Measurements from ENCODE around the gene SLC17A2.

The SLC17A2 gene

DNA sequence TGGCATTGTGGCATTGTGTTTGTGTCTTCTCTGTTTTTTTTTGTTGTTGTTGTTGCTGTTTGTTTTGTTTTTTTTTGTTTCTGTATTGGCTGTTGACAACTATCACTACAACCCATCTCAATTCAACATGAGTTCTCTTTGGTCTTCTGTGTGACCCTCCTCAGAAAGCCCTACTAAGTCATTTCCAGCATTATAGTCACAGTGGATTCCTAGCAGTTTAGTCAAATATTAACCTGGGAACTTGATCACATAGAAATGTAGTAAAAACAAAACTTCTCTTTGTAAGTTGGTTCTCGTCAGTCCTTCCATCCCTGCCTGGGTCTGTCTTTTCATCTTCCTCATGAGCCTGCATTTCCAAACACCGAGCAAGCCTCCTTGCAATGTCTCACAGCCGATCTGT lies 16.8 kb downstream of the SLC17A2 start:
- Histone ChIP-seq H3K36me3 (ENCODE audit: control insufficient read depth, insufficient read depth, low read length) (no peaks in the 10 kb centered on the region), H3K4me1 (ENCODE audit: control insufficient read depth, insufficient read depth, low read length) (no peaks in the 10 kb centered on the region), H3K9ac (ENCODE audit: low read depth, low read length) (no peak overlapping the region), H3K27me3 (ENCODE audit: control insufficient read depth, insufficient read depth, low read length) (no peaks in the 10 kb centered on the region), H3K9me3 (ENCODE audit: control insufficient read depth, insufficient read depth, low read length) (no peaks in the 10 kb centered on the region), H3K4me3 (ENCODE audit: low read depth, low read length) (no peak overlapping the region)

DNA sequence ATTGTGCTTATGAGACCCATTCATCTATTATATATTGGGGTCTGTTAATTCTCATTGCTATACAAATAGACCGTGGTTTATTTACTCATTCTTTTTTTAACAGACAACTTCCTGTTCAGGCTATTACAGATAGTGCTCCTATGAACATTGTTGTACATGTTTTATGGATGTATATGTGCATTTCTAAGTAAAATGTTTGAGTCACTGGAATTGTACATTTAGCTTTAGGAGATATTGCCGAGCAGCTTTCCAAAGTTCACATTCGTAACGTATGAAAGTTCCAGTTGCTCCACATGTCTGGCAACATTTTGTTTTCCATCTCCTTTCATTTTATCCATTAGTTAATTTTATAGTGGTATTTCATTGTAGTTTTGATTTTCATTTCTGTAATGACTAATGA lies 19.1 kb downstream of the SLC17A2 start:
- no peaks in the 10 kb centered on the region for H3K4me1 ChIP-seq (ENCODE audit: control insufficient read depth, insufficient read depth, low read length)
- no peak overlapping the region for H3K9ac ChIP-seq (ENCODE audit: low read depth, low read length)
- no peaks in the 10 kb centered on the region for H3K27me3 ChIP-seq (ENCODE audit: control insufficient read depth, insufficient read depth, low read length)
- no peaks in the 10 kb centered on the region for H3K36me3 ChIP-seq (ENCODE audit: control insufficient read depth, insufficient read depth, low read length)
- no peak overlapping the region for H3K4me3 ChIP-seq (ENCODE audit: low read depth, low read length)
- no peaks in the 10 kb centered on the region for H3K9me3 ChIP-seq (ENCODE audit: control insufficient read depth, insufficient read depth, low read length)

DNA sequence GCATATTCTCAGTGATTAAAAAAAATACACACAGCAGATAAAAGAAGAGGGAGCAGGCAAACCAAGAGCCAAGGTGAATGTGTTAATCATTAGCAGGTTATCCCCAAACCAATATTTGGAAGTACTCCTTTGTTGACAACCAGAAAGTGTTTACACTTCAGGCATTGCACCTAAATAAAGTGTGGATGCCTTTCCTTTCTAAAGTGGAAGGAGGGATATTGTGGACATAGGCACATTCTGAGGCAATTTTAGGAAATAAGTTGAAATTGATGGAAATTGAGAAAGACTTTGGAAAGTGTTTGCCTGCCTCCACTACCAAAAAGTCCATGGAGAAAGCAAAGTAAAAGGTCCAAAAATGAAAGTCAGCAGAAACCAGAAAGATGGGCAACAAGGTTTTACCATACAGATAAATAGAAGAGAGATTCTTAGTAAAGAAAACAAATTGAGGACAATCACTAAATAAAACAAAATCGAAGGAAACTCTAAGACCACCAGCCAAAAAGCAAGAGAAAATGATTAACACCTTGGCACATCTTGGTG lies 22.9 kb downstream of the SLC17A2 start:
- H3K27me3 ChIP-seq (ENCODE audit: control insufficient read depth, insufficient read depth, low read length), result no peaks in the 10 kb centered on the region
- no peaks in the 10 kb centered on the region for H3K36me3 ChIP-seq (ENCODE audit: control insufficient read depth, insufficient read depth, low read length)
- H3K4me3 ChIP-seq (ENCODE audit: low read depth, low read length), result no peak overlapping the region
- H3K9me3 ChIP-seq (ENCODE audit: control insufficient read depth, insufficient read depth, low read length), result no peaks in the 10 kb centered on the region
- H3K4me1 ChIP-seq (ENCODE audit: control insufficient read depth, insufficient read depth, low read length), result no peaks in the 10 kb centered on the region
- H3K9ac ChIP-seq (ENCODE audit: low read depth, low read length), result no peak overlapping the region

DNA sequence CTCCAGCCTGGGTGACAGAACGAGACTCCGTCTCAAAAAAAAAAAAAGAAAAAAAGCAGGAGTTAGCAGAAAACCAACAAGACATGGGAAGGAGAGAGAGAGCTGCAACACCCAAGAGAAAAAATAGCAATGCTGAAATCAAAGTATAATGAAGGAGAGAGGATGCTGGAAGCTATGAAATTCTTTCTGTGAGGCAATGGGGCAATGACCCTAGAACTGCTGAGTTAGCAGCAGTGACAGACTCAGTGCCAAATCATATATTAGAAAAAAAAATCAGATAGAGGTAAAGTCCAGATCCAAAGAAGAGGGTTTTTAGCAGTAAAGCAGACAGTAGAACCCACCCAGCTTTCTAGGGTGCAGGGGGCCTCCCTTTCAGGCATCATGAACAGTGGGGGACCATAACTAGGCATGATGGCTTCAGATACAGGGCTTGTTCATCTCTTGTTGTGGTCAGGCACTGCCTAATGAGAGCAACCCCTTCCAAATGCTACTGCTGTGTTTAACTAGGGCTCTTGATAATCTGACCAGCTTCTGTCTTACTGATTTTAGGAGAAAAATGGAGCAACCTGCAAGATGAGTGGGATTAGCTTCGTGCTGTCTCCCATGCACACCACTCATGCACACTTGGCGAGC lies 26.9 kb downstream of the SLC17A2 start:
- Histone ChIP-seq H3K4me3 (ENCODE audit: low read depth, low read length) (no peak overlapping the region), H3K36me3 (ENCODE audit: control insufficient read depth, insufficient read depth, low read length) (no peaks in the 10 kb centered on the region), H3K9ac (ENCODE audit: low read depth, low read length) (no peak overlapping the region), H3K27me3 (ENCODE audit: control insufficient read depth, insufficient read depth, low read length) (no peaks in the 10 kb centered on the region), H3K9me3 (ENCODE audit: control insufficient read depth, insufficient read depth, low read length) (no peaks in the 10 kb centered on the region), H3K4me1 (ENCODE audit: control insufficient read depth, insufficient read depth, low read length) (peaks cover 9% of the 10 kb centered on the region)

DNA sequence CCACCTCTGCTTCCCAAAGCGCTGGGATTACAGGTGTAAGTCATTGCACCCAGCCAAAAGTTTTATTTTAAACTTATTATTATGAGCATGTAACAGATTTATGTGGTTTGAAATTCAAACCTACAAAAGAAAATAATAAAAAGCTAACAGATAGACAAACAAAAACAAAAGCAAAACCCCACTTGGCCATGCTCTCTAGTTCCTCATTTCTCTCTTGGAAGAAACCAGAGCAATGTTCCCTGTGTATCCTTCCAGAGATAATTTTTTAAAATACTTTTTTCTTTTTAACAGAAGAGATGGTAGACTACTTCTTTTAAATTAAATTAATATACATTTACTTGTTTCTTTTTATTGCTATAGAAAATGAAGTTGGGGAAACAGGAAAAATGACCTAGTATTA lies 28.4 kb downstream of the SLC17A2 start:
- Histone ChIP-seq H3K4me3 (ENCODE audit: low read depth, low read length) (no peak overlapping the region), H3K36me3 (ENCODE audit: control insufficient read depth, insufficient read depth, low read length) (no peaks in the 10 kb centered on the region), H3K9me3 (ENCODE audit: control insufficient read depth, insufficient read depth, low read length) (no peaks in the 10 kb centered on the region), H3K9ac (ENCODE audit: low read depth, low read length) (no peak overlapping the region), H3K4me1 (ENCODE audit: control insufficient read depth, insufficient read depth, low read length) (peaks cover 11% of the 10 kb centered on the region), H3K27me3 (ENCODE audit: control insufficient read depth, insufficient read depth, low read length) (no peaks in the 10 kb centered on the region)

DNA sequence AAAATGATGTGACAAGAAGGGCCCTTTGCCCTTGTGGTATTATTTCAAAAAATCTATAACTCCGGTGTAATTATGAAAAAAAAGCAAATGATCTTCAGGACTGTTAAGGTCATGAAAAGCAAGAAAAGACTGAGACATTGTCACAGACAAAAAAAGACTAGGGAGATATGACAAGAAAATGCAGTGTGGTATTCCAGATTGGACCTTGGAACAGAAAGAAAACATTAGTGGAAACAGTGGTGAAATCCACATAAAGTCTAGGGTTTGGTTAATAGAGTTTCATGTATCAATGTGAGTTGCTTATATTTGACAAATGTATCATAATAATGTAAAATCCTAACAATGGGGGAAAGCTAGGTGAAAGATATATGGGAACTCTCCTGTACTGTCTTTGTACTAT lies 29.6 kb downstream of the SLC17A2 start:
- Histone ChIP-seq H3K9me3 (ENCODE audit: control insufficient read depth, insufficient read depth, low read length) (no peaks in the 10 kb centered on the region), H3K36me3 (ENCODE audit: control insufficient read depth, insufficient read depth, low read length) (no peaks in the 10 kb centered on the region), H3K4me1 (ENCODE audit: control insufficient read depth, insufficient read depth, low read length) (peaks cover 11% of the 10 kb centered on the region), H3K9ac (ENCODE audit: low read depth, low read length) (no peak overlapping the region), H3K27me3 (ENCODE audit: control insufficient read depth, insufficient read depth, low read length) (no peaks in the 10 kb centered on the region), H3K4me3 (ENCODE audit: low read depth, low read length) (no peak overlapping the region)

DNA sequence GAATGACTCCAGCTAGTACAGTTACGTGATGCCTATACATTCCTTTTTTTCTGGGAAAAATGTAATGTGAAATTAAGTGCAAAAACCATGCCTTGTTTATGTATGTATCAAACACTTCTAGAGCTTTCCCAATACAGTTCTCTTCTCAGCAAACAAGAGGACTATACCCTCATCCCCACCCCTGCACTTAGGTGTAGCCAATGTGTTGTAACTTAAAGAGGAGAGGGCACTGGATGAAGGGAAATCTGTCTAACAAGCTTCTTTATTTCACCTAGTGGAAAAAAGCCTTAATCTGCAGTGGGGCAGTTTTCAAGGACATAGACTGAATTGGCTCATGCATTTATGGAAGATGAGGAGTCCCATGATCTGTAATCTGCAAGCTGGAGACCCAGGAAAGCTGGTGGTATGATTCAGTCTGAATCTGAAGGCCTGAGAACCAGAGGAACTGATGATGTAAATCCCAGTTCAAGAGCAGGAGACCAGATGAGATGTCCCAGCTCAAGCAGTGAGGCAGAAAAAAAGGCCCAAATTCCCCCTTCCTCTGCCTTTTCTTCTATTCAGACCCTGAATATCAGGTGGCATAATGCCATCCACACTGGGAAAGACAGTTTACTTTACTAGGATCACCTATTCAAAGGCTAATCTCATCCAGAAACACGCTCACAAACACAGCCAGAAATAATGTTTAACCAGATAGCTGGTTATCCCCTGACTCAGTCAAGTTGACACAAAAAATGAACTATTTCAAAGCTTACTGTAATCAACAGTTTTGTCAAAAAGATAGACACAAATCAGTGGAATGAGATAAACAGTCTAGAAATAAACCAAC lies 30.7 kb downstream of the SLC17A2 start:
- no peak overlapping the region for H3K4me3 ChIP-seq (ENCODE audit: low read depth, low read length)
- H3K9me3 ChIP-seq (ENCODE audit: control insufficient read depth, insufficient read depth, low read length), result no peaks in the 10 kb centered on the region
- peaks cover 11% of the 10 kb centered on the region for H3K4me1 ChIP-seq (ENCODE audit: control insufficient read depth, insufficient read depth, low read length)
- no peaks in the 10 kb centered on the region for H3K36me3 ChIP-seq (ENCODE audit: control insufficient read depth, insufficient read depth, low read length)
- H3K27me3 ChIP-seq (ENCODE audit: control insufficient read depth, insufficient read depth, low read length), result no peaks in the 10 kb centered on the region
- no peak overlapping the region for H3K9ac ChIP-seq (ENCODE audit: low read depth, low read length)

DNA sequence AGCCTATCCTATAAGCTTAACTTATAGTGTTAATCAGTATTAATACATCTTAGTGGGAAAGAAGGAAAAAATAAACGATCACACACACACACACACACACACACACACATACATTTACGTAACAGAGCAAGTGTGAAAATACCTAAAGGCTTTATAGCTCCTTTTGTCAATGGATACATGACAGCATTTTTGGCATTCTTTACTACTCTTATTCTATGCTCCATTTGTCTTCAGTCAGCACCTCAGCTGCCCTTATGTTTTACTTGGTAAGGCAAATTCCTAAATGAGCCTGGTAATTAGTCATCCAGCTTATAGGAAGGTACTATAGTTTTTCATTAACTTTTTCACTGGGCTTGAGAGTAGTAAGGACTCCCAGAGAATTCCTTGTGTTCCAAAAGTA lies 31.4 kb downstream of the SLC17A2 start:
- no peaks in the 10 kb centered on the region for H3K27me3 ChIP-seq (ENCODE audit: control insufficient read depth, insufficient read depth, low read length)
- H3K4me1 ChIP-seq (ENCODE audit: control insufficient read depth, insufficient read depth, low read length), result peaks cover 11% of the 10 kb centered on the region
- H3K36me3 ChIP-seq (ENCODE audit: control insufficient read depth, insufficient read depth, low read length), result no peaks in the 10 kb centered on the region
- H3K9ac ChIP-seq (ENCODE audit: low read depth, low read length), result no peak overlapping the region
- no peak overlapping the region for H3K4me3 ChIP-seq (ENCODE audit: low read depth, low read length)
- no peaks in the 10 kb centered on the region for H3K9me3 ChIP-seq (ENCODE audit: control insufficient read depth, insufficient read depth, low read length)

DNA sequence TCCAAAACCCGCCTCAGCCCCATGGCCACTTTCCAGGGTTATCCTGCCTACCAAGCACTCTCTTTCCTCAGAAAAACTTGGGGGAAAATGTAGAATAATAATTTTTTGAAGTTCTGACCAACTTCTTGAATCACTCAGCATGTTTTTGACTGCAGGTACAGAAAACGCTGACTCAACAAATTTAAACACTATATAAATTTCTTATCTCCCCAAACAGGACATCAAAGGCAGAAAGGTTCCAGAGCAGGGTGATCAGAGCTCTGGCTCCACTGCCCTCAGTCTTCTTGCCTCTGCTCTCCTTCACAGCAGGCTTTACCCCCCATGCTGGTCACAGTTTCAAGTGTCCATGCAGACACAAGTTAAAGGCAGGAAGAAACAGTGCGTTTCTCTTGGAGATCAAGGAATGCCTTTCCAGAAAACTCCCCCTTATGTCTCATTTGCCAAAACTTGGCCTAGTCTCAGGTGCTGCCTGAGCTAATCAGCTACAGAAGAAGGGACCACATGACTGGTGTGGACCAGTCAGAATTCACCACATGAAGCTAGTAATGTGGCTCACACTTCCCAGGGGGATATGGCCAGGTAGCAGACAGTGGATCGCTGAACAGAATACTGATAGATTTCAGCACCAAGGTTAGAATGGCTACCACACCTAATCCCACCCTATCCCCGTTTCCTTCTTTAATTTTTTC lies 32.1 kb downstream of the SLC17A2 start:
- no peaks in the 10 kb centered on the region for H3K36me3 ChIP-seq (ENCODE audit: control insufficient read depth, insufficient read depth, low read length)
- no peak overlapping the region for H3K9ac ChIP-seq (ENCODE audit: low read depth, low read length)
- no peaks in the 10 kb centered on the region for H3K27me3 ChIP-seq (ENCODE audit: control insufficient read depth, insufficient read depth, low read length)
- no peak overlapping the region for H3K4me3 ChIP-seq (ENCODE audit: low read depth, low read length)
- no peaks in the 10 kb centered on the region for H3K9me3 ChIP-seq (ENCODE audit: control insufficient read depth, insufficient read depth, low read length)
- H3K4me1 ChIP-seq (ENCODE audit: control insufficient read depth, insufficient read depth, low read length), result peaks cover 11% of the 10 kb centered on the region

DNA sequence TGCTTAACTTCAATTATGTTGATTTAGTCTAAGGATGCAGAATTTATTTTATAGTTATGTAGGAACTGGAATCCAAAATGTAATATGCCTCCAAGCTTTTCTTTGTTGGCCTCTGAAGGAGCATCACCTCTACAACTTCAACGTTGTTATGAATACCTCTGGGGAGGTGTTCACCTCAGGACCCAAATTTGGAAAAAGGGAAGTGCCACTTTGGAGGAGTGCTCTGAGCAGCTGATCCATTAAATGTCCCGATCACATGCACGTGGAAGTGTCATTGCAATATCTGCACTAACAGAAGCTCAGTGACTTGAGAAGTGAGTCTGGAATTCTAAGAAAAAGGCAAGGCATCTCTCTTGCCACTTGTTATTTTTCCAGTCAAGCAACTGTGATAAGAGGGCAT lies 34.2 kb downstream of the SLC17A2 start:
- H3K4me3 ChIP-seq (ENCODE audit: low read depth, low read length), result no peak overlapping the region
- H3K36me3 ChIP-seq (ENCODE audit: control insufficient read depth, insufficient read depth, low read length), result no peaks in the 10 kb centered on the region
- H3K9me3 ChIP-seq (ENCODE audit: control insufficient read depth, insufficient read depth, low read length), result no peaks in the 10 kb centered on the region
- no peak overlapping the region for H3K9ac ChIP-seq (ENCODE audit: low read depth, low read length)
- H3K27me3 ChIP-seq (ENCODE audit: control insufficient read depth, insufficient read depth, low read length), result no peaks in the 10 kb centered on the region
- H3K4me1 ChIP-seq (ENCODE audit: control insufficient read depth, insufficient read depth, low read length), result peaks cover 11% of the 10 kb centered on the region

DNA sequence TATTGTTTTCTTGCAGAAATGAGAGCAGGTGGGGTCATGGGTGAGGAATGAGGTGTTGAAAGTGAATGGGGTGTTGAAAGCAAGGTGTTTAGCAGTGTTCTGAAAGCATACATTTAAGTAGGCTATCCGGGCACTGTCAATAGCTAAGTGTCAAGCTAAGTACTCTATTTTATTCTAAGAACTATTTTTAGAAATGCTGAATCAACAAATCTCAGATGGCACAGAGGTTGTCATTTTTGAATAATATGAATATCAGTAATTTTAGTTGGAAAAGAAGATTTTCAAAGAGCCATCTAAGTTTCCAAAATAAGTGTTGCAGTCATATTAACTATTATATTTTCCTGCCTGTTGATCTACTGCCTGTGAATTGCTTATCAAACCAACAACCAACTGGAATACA lies 34.7 kb downstream of the SLC17A2 start:
- H3K36me3 ChIP-seq (ENCODE audit: control insufficient read depth, insufficient read depth, low read length), result no peaks in the 10 kb centered on the region

More for the DNA sequence above, 34.7 kb downstream of the SLC17A2 start:
- no peak overlapping the region for H3K9ac ChIP-seq (ENCODE audit: low read depth, low read length)
- no peaks in the 10 kb centered on the region for H3K27me3 ChIP-seq (ENCODE audit: control insufficient read depth, insufficient read depth, low read length)
- H3K4me1 ChIP-seq (ENCODE audit: control insufficient read depth, insufficient read depth, low read length), result peaks cover 11% of the 10 kb centered on the region
- H3K4me3 ChIP-seq (ENCODE audit: low read depth, low read length), result no peak overlapping the region
- H3K9me3 ChIP-seq (ENCODE audit: control insufficient read depth, insufficient read depth, low read length), result no peaks in the 10 kb centered on the region
